Measurements from ENCODE around the gene PERM1. TPM values are rescaled to one million over a fixed set of nuclear protein-coding genes. Genes with fewer than 3 reads are reported as not detected.
A peak's percentile ranks its signal among the peaks of the same experiment; 100 is the strongest.

Gene PERM1
- total RNA-seq, 2 donors from 2014 or later = 0.24 TPM; not detected in 1

- intact Hi-C loops (cut with DNase I) = no loop called here
- no peak for DNase-seq (ENCODE audit: low spot score)
These were observed 10.7 kb downstream of the PERM1 start for GRCh38 chr1:970973-971730.

GRCh38 chr1:970242-970972 is 11.5 kb downstream of the PERM1 start:
- no peak for DNase-seq (ENCODE audit: low spot score)
- intact Hi-C loops (cut with DNase I) = no loop called here

- DNase-seq (ENCODE audit: low spot score) = no peak
- intact Hi-C loops (cut with DNase I) = no loop called here
These were observed 12.5 kb downstream of the PERM1 start for GRCh38 chr1:969260-969855.

- no peak for DNase-seq (ENCODE audit: low spot score)
These were observed 14.2 kb downstream of the PERM1 start for GRCh38 chr1:967466-968343.

DNA sequence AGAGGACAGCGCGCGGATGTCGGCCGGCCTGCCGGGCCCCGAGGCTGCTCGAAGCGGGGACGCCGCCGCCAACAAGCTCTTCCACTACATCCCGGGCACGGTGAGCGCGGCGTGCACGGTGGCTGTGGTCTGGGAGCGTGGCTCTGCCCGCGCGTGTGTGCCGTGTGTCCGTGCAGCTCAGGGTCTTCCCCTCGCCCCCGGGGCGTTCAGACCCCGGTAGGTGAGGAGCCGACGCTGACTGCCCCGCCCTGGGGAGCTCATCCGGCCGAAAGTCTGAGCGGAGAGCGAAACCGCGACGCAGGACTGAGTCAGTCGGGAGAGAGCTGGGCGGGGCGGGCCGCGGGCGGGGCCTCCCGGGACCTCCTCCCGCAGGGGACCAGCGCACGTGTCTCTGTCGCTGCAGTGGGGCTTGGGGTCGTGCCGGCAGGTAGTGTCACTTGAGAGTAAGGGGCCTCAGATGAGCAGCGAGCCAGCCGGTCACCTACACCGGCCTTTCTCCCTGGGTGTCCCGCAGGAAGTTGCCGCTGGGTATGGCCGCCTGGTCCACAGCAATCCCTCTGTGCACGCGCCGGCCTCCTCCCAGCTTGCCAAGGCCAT is 15.1 kb downstream of the PERM1 start:
- peak; percentile 93 for DNase-seq (ENCODE audit: low spot score)
- intact Hi-C loops (cut with DNase I) = no loop called here

More at GRCh38 chr1:967466-968343, 14.2 kb downstream of the PERM1 start:
- intact Hi-C loops (cut with DNase I) = no loop called here

DNA sequence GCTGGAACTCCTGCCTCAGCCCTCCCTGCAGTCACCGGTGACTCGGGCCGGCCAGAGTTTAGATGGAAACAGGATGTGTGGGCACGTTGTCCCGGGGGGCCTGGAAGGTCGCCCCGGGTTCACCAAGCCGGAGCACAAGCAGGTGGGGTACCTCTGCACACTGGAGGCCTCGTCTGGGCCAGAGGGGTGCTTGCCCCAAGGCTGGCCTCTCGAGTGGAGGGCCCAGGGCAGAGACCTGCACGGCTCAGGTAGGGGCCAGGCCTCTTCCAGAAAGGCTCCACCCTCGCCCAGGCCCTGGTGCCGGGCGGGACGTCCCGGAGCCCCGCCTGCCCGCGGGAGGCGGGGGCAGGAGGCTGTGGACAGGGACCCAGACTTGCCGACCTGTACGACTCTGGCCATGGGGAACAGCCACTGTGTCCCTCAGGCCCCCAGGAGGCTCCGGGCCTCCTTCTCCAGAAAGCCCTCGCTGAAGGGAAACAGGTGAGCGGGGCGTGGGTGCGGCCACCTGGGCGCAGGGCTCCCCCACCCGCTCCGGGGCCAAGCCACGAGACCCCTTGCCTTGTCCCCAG is 15.7 kb downstream of the PERM1 start, which contains the start of gene PLEKHN1:
Gene PLEKHN1 (plus strand): TSS at position 348 of the 569 bp plus-strand sequence. CDS start 50 bp downstream, at position 398.
- no peak for DNase-seq (ENCODE audit: low spot score)
- intact Hi-C loops (cut with DNase I) = no loop called here

GRCh38 chr1:965526-966134 is 16.3 kb downstream of the PERM1 start:
- no peak for DNase-seq (ENCODE audit: low spot score)
- intact Hi-C loops (cut with DNase I) = no loop called here

- intact Hi-C loops (cut with DNase I) = no loop called here
- DNase-seq (ENCODE audit: low spot score) = no peak
These were observed 17.0 kb downstream of the PERM1 start for GRCh38 chr1:964691-965525.

- DNase-seq (ENCODE audit: low spot score) = no peak
- intact Hi-C loops (cut with DNase I) = no loop called here
These were observed 18.0 kb downstream of the PERM1 start for GRCh38 chr1:963746-964525.

GRCh38 chr1:963301-963651 is 18.6 kb downstream of the PERM1 start:
- no peak for DNase-seq (ENCODE audit: low spot score)
- intact Hi-C loops (cut with DNase I) = no loop called here

DNA sequence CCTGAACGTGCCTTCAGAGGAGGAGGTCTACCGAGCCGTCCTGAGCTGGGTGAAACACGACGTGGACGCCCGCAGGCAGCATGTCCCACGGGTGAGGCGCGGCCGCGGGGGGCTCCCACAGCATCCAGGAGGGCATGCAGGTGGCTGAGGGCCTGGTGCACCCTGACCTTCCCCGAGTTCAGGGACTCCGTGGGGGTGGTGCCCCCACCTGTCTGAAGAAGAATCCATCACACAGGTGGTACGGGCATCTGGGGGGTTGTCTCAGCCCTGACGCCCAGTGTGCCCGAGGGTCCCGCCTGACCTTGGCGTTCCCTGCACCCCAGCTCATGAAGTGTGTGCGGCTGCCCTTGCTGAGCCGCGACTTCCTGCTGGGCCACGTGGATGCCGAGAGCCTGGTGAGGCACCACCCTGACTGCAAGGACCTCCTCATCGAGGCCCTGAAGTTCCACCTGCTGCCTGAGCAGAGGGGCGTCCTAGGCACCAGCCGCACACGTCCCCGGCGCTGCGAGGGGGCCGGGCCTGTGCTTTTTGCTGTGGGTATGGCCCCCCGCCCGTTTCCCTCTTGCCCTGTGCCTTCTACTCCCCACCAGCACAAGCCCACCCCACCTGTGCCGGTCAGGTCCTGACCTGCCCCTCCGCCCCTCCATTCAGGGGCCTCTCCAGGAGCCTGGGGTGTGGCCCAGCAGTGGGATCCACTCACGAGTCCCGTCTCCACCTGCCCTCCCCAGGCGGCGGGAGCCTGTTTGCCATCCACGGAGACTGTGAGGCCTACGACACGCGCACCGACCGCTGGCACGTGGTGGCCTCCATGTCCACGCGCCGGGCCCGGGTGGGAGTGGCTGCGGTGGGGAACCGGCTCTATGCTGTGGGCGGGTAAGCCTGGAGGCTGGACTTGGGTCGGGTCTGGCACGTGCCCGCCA is 19.3 kb downstream of the PERM1 start:
- intact Hi-C loops (cut with DNase I) = no loop called here
- no peak for DNase-seq (ENCODE audit: low spot score)

DNA sequence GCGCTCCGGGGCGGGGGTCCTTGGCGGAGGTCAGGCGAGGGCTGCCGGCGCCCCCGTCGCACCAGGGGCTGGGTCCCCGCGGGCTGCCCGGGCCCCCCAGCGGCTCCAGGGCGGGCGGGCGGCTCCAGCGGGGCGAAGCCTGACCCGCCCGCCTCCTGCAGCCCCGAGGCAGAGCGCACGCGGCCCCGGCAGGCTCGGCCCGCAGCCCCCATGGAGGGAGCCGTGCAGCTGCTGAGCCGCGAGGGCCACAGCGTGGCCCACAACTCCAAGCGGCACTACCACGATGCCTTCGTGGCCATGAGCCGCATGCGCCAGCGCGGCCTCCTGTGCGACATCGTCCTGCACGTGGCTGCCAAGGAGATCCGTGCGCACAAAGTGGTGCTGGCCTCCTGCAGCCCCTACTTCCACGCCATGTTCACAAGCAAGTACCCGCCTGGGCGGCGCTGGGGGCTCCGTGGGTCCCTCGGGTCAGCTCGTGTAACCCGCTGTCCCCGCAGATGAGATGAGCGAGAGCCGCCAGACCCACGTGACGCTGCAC is 20.7 kb downstream of the PERM1 start:
- intact Hi-C loops (cut with DNase I) = no loop called here
- no peak for DNase-seq (ENCODE audit: low spot score)

DNA sequence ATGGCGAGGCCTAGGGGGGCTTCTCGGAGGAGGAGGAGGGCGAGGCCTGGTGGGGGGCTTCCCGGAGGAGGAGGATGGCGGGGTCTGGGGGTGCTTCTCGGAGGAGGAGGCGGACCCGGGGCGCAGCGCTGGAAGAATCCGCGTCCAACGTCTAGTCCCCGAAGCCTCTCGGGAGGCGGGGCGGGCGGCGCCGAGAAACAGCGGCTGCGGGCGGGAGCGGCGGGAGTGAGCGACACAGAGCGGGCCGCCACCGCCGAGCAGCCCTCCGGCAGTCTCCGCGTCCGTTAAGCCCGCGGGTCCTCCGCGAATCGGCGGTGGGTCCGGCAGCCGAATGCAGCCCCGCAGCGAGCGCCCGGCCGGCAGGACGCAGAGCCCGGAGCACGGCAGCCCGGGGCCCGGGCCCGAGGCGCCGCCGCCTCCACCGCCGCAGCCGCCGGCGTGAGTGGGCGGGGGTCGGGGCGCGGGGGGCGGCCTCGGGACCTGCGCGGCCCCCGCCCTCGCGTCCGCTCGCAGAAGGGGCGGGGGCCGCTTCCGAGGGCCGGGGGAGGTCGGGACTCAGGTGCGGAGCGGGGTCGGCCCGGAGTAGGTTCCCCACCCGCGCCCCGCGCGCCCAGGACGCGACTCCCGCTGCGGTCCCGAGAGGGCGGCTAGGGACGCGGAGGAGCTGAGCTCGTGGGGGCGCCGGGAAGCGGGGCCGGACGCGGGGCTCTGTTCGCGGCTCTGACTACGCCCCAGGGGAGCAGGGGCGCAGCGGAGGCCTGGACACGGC is 21.3 kb downstream of the PERM1 start, which contains the start of gene KLHL17:
Gene KLHL17 (plus strand): TSS at position 222 of the 769 bp plus-strand sequence. CDS start 110 bp downstream, at position 332.
- DNase-seq (ENCODE audit: low spot score) = peak; percentile 94
- intact Hi-C loops (cut with DNase I) = no loop called here

GRCh38 chr1:959731-960362 is 22.0 kb downstream of the PERM1 start:
- no peak for DNase-seq (ENCODE audit: low spot score)
- intact Hi-C loops (cut with DNase I) = no loop called here
